ENCODE data around the gene CCDC88A. TPM values are rescaled to one million over a fixed set of nuclear protein-coding genes. Genes with fewer than 3 reads are reported as not detected.

CCDC88A gene
- total and polyA plus RNA-seq, 4 donors = 4.0 to 31.0 (median 15.5) TPM

Small RNAs within 50 kb of the gene (small RNA-seq; reads per million reads assigned to genes)
- gene RF00019 (not detected), gene RNU6-221P (not detected), gene RNU6-775P (not detected)

Other genes with a start within 250 kb of the CCDC88A start
- gene CLHC1, start 187.6 kb downstream of the CCDC88A start, total RNA-seq = 1 to 10 TPM; 3.8 to 4.9 TPM
- 1 to 10 TPM in 1 of 2 donors, under 1 TPM in 1; 0.45 to 1.3 TPM for gene CLHC1, start 187.6 kb downstream of the CCDC88A start, polyA plus RNA-seq
- gene RPS27A, start 187.2 kb downstream of the CCDC88A start, total RNA-seq = 100 to 1,000 TPM; 225 to 555 TPM
- 100 to 1,000 TPM; 424 to 655 TPM for gene RPS27A, start 187.2 kb downstream of the CCDC88A start, polyA plus RNA-seq
- 10 to 100 TPM; 15.4 to 29.7 TPM for gene MTIF2, start 150.6 kb downstream of the CCDC88A start, total RNA-seq
- 10 to 100 TPM; 17.1 to 19.3 TPM for gene MTIF2, start 150.6 kb downstream of the CCDC88A start, polyA plus RNA-seq
- gene CFAP36, start 99.9 kb upstream of the CCDC88A start, total RNA-seq = 1 to 10 TPM; 2.7 to 5.0 TPM
- 1 to 10 TPM; 6.7 to 8.9 TPM for gene CFAP36, start 99.9 kb upstream of the CCDC88A start, polyA plus RNA-seq
- 10 to 100 TPM; 41.6 to 57.7 TPM for gene PPP4R3B, start 197.8 kb upstream of the CCDC88A start, total RNA-seq
- 10 to 100 TPM; 17.4 to 20.3 TPM for gene PPP4R3B, start 197.8 kb upstream of the CCDC88A start, polyA plus RNA-seq